Astrocyte (in vitro differentiated cells and primary cell): ENCODE results near the gene DNTT. TPM values are rescaled to one million over a fixed set of nuclear protein-coding genes. Genes with fewer than 3 reads are reported as not detected.

ENCODE experiments used
- DNase-seq: peaks from one replicate; pipeline ENCODE4 v3.0.0-alpha.2; 2010; ENCODE audit warnings: low read depth
- FAIRE-seq: peaks from 2 replicates; lab custom pipeline; 2011; peaks lifted over from hg19 to GRCh38; lab: Jason Lieb, UNC
- H2AFZ ChIP-seq: 2 replicates; pipeline ENCODE4 v1.6.0; 2012; ENCODE audit warnings: low read depth, low read length, inconsistent platforms
- H3K27ac ChIP-seq: 2 replicates; pipeline ENCODE4 v1.5.1; 2011; ENCODE audit warnings: low read depth, low read length, inconsistent platforms
- H3K27me3 ChIP-seq: 2 replicates; pipeline ENCODE4 v1.6.0; 2011; ENCODE audit warnings: low read length, inconsistent platforms; ENCODE audit not compliant: insufficient read depth
- H3K36me3 ChIP-seq: 2 replicates; pipeline ENCODE4 v1.5.1; 2011; ENCODE audit warnings: low read length, inconsistent platforms; ENCODE audit not compliant: insufficient read depth
- H3K4me1 ChIP-seq: 2 replicates; pipeline ENCODE4 v1.5.1; 2011; ENCODE audit warnings: low read length, inconsistent platforms; ENCODE audit not compliant: insufficient read depth
- H3K4me2 ChIP-seq: 2 replicates; pipeline ENCODE4 v1.6.0; 2012; ENCODE audit warnings: low read length, inconsistent platforms
- H3K4me3 ChIP-seq: 2 replicates; pipeline ENCODE4 v1.5.1; 2011; ENCODE audit warnings: low read depth, mild to moderate bottlenecking, low read length, inconsistent platforms; ENCODE audit not compliant: insufficient read depth
- H3K79me2 ChIP-seq: 2 replicates; pipeline ENCODE4 v1.6.0; 2012; ENCODE audit warnings: mild to moderate bottlenecking, low read length, inconsistent platforms; ENCODE audit not compliant: insufficient read depth
- H3K9ac ChIP-seq: 2 replicates; pipeline ENCODE4 v1.6.0; 2012; ENCODE audit warnings: mild to moderate bottlenecking, low read length, inconsistent platforms
- H3K9me3 ChIP-seq: 2 replicates; pipeline ENCODE4 v1.5.1; 2012; ENCODE audit warnings: low read depth, mild to moderate bottlenecking, low read length, inconsistent platforms; ENCODE audit not compliant: insufficient read depth
- H4K20me1 ChIP-seq: 2 replicates; pipeline ENCODE4 v1.6.0; 2012; ENCODE audit warnings: low read length, inconsistent platforms; ENCODE audit not compliant: insufficient read depth
- H3K27ac Mint-ChIP-seq: one replicate; pipeline ENCODE4 v1.8.0; 2021; ENCODE audit warnings: mild to moderate bottlenecking, mixed read lengths; ENCODE audit not compliant: unreplicated experiment
- H3K27me3 Mint-ChIP-seq: one replicate; pipeline ENCODE4 v1.8.0; 2021; ENCODE audit warnings: low read depth, mixed read lengths; ENCODE audit not compliant: unreplicated experiment
- H3K36me3 Mint-ChIP-seq: one replicate; pipeline ENCODE4 v1.8.0; 2021; ENCODE audit warnings: low read depth, mixed read lengths; ENCODE audit not compliant: unreplicated experiment
- H3K4me1 Mint-ChIP-seq: one replicate; pipeline ENCODE4 v1.8.0; 2021; ENCODE audit warnings: low read depth, mixed read lengths; ENCODE audit not compliant: unreplicated experiment
- H3K4me3 Mint-ChIP-seq: one replicate; pipeline ENCODE4 v1.8.0; 2021; ENCODE audit warnings: mild to moderate bottlenecking, moderate library complexity, mixed read lengths; ENCODE audit not compliant: unreplicated experiment
- H3K9me3 Mint-ChIP-seq: one replicate; pipeline ENCODE4 v1.8.0; 2021; ENCODE audit warnings: mild to moderate bottlenecking, mixed read lengths; ENCODE audit not compliant: unreplicated experiment
- CTCF ChIP-seq: IDR thresholded peaks from 2 replicates; pipeline ENCODE4 v1.5.1; 2011; ENCODE audit warnings: low read depth, mild to moderate bottlenecking, inconsistent platforms, low read length, moderate library complexity; ENCODE audit not compliant: insufficient read depth
- EZH2 ChIP-seq: IDR thresholded peaks from 2 replicates; pipeline ENCODE4 v1.6.1; 2012; ENCODE audit warnings: mild to moderate bottlenecking, low read length, inconsistent platforms; ENCODE audit not compliant: insufficient read depth
- total RNA-seq: library from RNA; stranded (reverse); gene quantifications from 2 replicates; pipeline ENCODE4 v1.2.1, GENCODE V29; 2021

Gene DNTT
- total RNA-seq, 1 donor from 2014 or later = not detected

GRCh38 chr10:96379758-96380157, 75.5 kb downstream of the DNTT start:
- Histone ChIP-seq H3K9me3 (no peaks in the 10 kb centered on the region), H2AFZ (no peak overlapping the region), H3K79me2 (no peaks in the 10 kb centered on the region), H3K4me1 (peaks cover 4% of the 10 kb centered on the region), H3K36me3 (no peaks in the 10 kb centered on the region), H3K27ac (no peak overlapping the region), H4K20me1 (no peaks in the 10 kb centered on the region), H3K9ac (no peak overlapping the region), H3K4me3 (no peak overlapping the region), H3K4me2 (no peak overlapping the region), H3K27me3 (no peaks in the 10 kb centered on the region)
- DNase-seq (no peak), FAIRE-seq (no peak)
- TF ChIP-seq CTCF (no peak), EZH2 (no peak)
- Mint-ChIP-seq H3K36me3 (peaks cover 3% of the 10 kb centered on the region), H3K4me1 (peaks cover 9% of the 10 kb centered on the region), H3K9me3 (no peaks in the 10 kb centered on the region), H3K27me3 (peaks cover 8% of the 10 kb centered on the region), H3K4me3 (no peak overlapping the region), H3K27ac (no peak overlapping the region)

- Histone ChIP-seq H3K4me3 (no peak overlapping the region), H3K79me2 (no peaks in the 10 kb centered on the region), H3K9me3 (no peaks in the 10 kb centered on the region), H3K27ac (no peak overlapping the region), H3K4me2 (no peak overlapping the region), H3K27me3 (no peaks in the 10 kb centered on the region), H4K20me1 (no peaks in the 10 kb centered on the region), H2AFZ (no peak overlapping the region), H3K9ac (no peak overlapping the region), H3K36me3 (no peaks in the 10 kb centered on the region), H3K4me1 (no peaks in the 10 kb centered on the region)
- no peak for FAIRE-seq
- Mint-ChIP-seq H3K9me3 (peaks cover 2% of the 10 kb centered on the region), H3K4me1 (peaks cover 5% of the 10 kb centered on the region), H3K27me3 (peaks cover 8% of the 10 kb centered on the region), H3K36me3 (peaks cover 5% of the 10 kb centered on the region), H3K4me3 (no peak overlapping the region), H3K27ac (no peak overlapping the region)
- no peak for TF ChIP-seq CTCF
- DNase-seq = no peak
These were observed 76.6 kb downstream of the DNTT start for GRCh38 chr10:96380821-96381220.

- H3K36me3 ChIP-seq = no peaks in the 10 kb centered on the region
- H3K4me1 ChIP-seq = peaks cover 10% of the 10 kb centered on the region
- Mint-ChIP-seq H3K9me3 (peaks cover 10% of the 10 kb centered on the region), H3K4me1 (peaks cover 14% of the 10 kb centered on the region), H3K27me3 (peaks cover 9% of the 10 kb centered on the region), H3K27ac (no peak overlapping the region), H3K4me3 (no peak overlapping the region), H3K36me3 (peaks cover 5% of the 10 kb centered on the region)
- H3K27ac ChIP-seq = no peak overlapping the region
- TF ChIP-seq CTCF = no peak
- TF ChIP-seq EZH2 = no peak
- H3K9me3 ChIP-seq = no peaks in the 10 kb centered on the region
- H3K9ac ChIP-seq = no peak overlapping the region
- no peak for DNase-seq
- no peaks in the 10 kb centered on the region for H3K27me3 ChIP-seq
- H3K79me2 ChIP-seq = no peaks in the 10 kb centered on the region
- H4K20me1 ChIP-seq = no peaks in the 10 kb centered on the region
- H3K4me3 ChIP-seq = no peak overlapping the region
- H3K4me2 ChIP-seq = no peak overlapping the region
- FAIRE-seq = no peak
- no peak overlapping the region for H2AFZ ChIP-seq
These were observed 80.3 kb downstream of the DNTT start for GRCh38 chr10:96384506-96384905.
